ENCODE results near the gene PRKCQ. TPM values are rescaled to one million over a fixed set of nuclear protein-coding genes. Genes with fewer than 3 reads are reported as not detected.

The PRKCQ gene
- total and polyA plus RNA-seq, 2 of the 13 experiments (the other 11 are each of a cell fraction or from before 2014, with no cell fraction given) = 0.13 to 0.35 TPM

GRCh38 chr10:6401558-6402348 is 178.3 kb downstream of the PRKCQ start (continued):
- no peak for TF ChIP-seq HNRNPK (IDR thresholded peaks at IDR 0.05; ENCODE audit: low read depth, low read length, poor library complexity, severe bottlenecking)
- TF ChIP-seq DR1 (CRISPR knock-in tag; IDR thresholded peaks at IDR 0.05) = no peak
- TF ChIP-seq ZNF10 (CRISPR knock-in tag; IDR thresholded peaks at IDR 0.05; ENCODE audit: borderline replicate concordance, low read depth) = no peak
- TF ChIP-seq GATA4 (IDR thresholded peaks at IDR 0.05; ENCODE audit: borderline replicate concordance, low read depth) = no peak
- TF ChIP-seq ZNF567 (CRISPR knock-in tag; IDR thresholded peaks at IDR 0.05; ENCODE audit: borderline replicate concordance) = no peak
- no peak for TF ChIP-seq FOXK2 (IDR thresholded peaks at IDR 0.05)
- TF ChIP-seq ZNF784 (CRISPR knock-in tag; IDR thresholded peaks at IDR 0.05; ENCODE audit: borderline replicate concordance) = no peak
- TF ChIP-seq RBFOX2 (IDR thresholded peaks at IDR 0.05; ENCODE audit: low read depth, low read length) = no peak
- TF ChIP-seq FOXJ3 (CRISPR knock-in tag; IDR thresholded peaks at IDR 0.05; ENCODE audit: borderline replicate concordance) = no peak
- no peak for TF ChIP-seq SRSF9 (IDR thresholded peaks at IDR 0.05; ENCODE audit: borderline replicate concordance, insufficient read depth, low read depth, low read length, poor library complexity, severe bottlenecking)
- TF ChIP-seq ZNF775 (CRISPR knock-in tag; IDR thresholded peaks at IDR 0.05; ENCODE audit: borderline replicate concordance) = no peak
- TF ChIP-seq SALL2 (CRISPR knock-in tag; IDR thresholded peaks at IDR 0.05) = no peak
- no peak for TF ChIP-seq POLR2AphosphoS2 (IDR thresholded peaks at IDR 0.05; ENCODE audit: low read depth, low read length)
- no peak for TF ChIP-seq ZBTB10 (CRISPR knock-in tag; IDR thresholded peaks at IDR 0.05; ENCODE audit: borderline replicate concordance)
- no peak for TF ChIP-seq ZNF646 (CRISPR knock-in tag; IDR thresholded peaks at IDR 0.05)

Data from HepG2 (cell line).